HG02973 (cell line): ENCODE data around the gene DBNL.

Experiments
- ATAC-seq: cut with Tn5 transposase; IDR thresholded peaks from one replicate; pipeline ENCODE4 v1.9.1; 2021; ENCODE audit warnings: moderate library complexity; ENCODE audit not compliant: unreplicated experiment

The DBNL gene

GRCh38 chr7:44042221-44042620 is 2.3 kb upstream of the DBNL start:
- ATAC-seq = no peak

DNA sequence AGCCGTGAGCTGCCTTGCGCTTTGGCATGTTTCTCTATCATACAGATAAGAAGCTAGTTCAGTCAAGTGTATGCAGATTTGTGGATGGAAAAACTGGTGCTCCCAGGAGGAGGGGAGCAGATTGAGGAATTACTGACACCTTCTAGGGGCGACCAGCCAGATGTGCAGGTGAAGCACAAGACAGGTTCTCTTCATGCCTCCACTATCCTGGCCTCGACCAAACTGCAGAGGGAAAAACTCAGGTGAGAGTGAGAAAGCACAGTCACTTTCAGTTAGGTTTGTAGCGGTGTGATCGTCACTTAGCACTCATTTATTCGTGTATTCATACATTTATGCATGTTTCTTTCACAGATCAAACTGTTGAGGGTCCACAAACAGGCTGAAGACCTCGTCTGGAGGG is 600 bp upstream of the DBNL start:
- no peak for ATAC-seq

- ATAC-seq = no peak
Observed at GRCh38 chr7:44045226-44046014, 918 bp downstream of the DBNL start.

GRCh38 chr7:44046321-44047061 is 2.0 kb downstream of the DBNL start:
- ATAC-seq = peak; percentile 47

DNA sequence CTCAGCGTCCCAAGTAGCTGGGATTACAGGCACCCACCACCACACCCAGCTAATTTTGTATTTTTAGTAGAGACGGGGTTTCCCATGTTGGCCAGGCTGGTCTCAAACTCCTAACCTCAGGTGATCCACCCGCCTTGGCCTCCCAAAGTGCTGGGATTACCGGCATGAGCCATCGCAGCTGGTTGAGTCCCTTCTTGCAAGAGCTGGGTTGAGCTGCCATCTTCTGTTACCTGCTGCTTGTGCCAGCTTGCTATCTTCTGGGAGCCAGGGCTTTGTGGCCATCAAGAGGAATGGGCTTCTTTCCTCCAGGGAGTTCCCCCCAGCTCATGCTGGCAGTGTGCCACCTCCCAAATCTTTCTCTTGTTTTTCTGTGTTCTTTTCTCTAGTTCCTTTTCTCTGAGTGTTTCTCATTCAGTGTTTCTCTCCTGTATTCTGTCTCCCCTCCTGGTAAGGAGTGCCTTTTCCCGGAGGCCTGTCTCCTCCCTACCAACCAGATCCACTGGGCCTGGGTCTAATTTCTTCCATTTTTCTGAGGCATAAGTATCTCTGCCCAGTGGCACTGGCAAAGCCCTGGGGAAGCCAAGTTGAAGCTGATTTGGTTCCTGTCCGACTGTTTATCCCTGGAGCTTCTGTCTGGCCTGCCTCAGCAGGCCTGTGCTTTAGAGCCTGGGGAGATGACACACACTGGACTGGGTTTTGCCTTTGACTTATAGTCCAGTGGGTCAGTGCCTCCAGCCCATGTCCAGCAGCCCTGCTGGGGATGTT is 3.7 kb downstream of the DBNL start:
- no peak for ATAC-seq

GRCh38 chr7:44050121-44050914 is 5.8 kb downstream of the DBNL start:
- no peak for ATAC-seq

DNA sequence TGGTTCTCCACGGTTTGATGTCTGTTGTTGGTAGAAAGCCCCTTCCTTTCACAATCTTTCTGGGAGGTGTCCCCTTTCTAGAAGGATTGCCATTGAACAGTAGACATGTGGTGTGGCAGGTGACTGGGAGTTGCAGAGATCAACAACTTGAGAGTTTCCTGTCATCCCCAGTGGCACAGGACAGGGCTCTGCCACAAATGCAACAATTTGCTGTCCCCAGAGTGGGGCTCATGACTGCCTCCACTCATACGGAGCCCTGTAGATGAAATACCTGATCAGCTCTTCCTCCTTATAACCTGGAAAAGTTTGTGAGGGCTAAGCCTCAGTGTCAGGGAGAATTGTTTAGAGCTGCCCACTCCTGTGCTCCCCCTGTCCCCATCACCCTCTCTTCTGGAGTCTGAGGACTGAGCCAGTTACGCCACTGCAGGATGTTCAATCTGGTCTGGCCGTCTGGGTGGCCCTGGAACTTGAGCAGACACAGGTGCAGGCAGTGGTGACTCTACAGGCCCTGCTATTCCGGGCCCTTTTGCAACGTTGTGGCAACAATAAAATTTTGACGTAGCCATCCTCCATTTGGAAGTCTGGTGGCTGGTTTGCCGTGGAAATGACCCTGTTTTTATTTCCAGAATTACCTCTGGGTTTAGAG is 6.5 kb downstream of the DBNL start:
- ATAC-seq = no peak

GRCh38 chr7:44051611-44052220 is 7.2 kb downstream of the DBNL start:
- no peak for ATAC-seq

DNA sequence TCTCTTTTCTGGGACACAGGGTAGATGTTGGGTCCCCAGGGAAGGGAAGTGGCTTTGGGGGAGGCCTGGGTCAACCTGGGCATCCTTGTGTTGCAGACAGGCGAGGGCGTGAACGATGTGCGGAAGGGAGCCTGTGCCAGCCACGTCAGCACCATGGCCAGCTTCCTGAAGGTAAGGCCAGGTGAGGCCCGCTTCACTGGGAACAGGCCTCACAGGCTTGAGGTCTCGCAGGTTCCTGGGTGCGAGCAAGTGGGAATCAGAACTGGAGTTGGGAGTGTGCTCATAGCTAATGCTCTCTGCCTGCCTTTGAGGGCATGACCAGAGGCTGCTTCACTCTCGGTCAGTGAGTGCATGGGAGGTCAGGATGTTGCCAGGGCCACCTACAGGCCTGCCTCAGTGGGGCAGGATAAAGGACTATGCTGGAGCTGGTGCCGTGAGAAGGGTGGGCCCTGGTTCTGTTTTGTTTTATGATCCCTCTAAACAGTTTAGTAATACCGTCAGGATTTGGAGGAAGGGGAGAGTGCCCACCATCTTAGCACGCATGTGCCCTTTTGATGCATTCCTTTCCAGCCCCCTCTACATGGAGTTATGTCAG is 8.4 kb downstream of the DBNL start:
- no peak for ATAC-seq

DNA sequence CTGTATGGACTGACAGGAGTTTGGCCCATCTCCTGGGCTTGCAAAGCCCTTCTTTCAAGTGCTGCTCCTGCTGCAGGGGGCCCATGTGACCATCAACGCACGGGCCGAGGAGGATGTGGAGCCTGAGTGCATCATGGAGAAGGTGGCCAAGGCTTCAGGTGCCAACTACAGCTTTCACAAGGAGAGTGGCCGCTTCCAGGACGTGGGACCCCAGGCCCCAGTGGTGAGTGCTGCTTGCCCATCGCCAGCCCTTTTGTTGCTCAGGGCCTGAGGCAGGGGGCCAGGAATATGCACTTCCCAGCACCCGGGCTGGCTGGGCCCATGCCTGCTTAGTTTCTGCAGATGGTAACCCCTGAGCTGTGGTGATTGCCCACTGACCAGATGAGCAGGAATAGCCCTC is 12.2 kb downstream of the DBNL start:
- ATAC-seq = no peak

- no peak for ATAC-seq
Observed at GRCh38 chr7:44057181-44057848, 12.8 kb downstream of the DBNL start.

DNA sequence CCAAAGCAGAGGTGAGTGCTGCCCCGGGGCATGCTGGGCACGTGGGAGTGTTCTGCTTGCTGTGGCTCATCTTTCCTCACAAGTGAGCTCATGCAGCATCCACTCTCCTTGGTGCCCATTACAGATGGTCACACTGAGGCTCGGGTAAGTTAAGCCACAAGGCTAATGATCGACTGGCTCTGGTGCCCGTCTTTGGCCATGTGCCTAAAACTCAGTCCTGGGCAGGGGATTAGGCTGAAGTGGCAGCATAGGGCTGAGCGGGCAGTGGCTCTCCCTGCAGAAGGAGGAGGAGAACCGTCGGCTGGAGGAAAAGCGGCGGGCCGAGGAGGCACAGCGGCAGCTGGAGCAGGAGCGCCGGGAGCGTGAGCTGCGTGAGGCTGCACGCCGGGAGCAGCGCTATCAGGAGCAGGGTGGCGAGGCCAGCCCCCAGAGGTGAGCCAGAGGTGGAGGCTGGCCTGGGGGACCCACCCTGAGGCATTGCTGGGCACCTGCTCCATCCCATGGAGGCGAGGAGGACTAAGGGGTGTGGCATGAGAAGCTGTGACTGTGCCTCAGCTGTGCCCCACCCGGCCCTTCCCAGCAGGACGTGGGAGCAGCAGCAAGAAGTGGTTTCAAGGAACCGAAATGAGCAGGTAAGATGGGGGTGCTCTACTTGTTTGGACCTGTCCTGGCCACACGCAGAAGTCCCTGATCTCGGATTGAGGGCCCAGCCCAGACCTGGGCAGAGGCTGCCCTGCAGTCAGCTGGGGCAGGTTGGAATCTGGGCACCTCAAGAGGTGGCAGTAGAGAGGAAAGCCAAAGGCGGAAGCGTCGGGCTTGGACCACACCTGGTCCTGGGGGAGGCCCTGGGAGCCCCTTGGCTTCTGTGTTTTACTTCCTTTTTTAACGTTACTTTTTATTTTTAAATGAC is 13.6 kb downstream of the DBNL start:
- no peak for ATAC-seq

GRCh38 chr7:44058759-44059218 is 14.3 kb downstream of the DBNL start:
- no peak for ATAC-seq

DNA sequence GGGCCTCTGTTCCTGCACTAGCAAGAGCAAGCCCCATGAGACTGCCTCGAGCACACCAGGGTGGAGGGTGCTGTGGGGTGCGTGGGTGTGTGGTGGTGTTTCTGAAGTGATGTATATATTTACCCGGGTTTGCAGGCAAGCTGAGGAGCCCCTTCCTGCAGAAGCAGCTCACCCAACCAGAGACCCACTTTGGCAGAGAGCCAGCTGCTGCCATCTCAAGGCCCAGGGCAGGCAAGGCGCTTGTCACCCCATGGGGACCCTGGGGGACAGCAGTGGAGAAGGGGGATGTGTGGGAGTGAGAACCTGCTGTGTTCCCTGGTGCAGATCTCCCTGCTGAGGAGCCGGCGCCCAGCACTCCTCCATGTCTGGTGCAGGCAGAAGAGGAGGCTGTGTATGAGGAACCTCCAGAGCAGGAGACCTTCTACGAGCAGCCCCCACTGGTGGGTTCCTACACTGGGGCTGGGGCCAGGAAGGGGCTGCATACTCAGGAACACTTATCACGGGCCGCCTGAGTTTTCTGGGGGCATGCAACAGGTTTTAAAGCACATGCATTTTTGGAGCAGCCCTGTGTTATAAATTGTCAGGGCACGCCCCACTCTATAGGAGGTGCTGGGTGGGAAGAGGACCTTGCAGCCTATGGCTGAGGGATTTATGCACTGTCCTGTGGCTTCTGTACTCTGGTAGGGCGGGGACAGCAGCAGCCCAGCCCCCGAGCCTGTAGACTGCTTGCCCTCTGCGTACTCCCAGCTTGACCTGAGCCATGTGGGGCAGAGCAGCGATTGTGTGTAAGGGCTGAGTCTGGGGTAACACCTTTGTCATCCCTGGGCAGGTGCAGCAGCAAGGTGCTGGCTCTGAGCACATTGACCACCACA is 15.0 kb downstream of the DBNL start:
- ATAC-seq = no peak

DNA sequence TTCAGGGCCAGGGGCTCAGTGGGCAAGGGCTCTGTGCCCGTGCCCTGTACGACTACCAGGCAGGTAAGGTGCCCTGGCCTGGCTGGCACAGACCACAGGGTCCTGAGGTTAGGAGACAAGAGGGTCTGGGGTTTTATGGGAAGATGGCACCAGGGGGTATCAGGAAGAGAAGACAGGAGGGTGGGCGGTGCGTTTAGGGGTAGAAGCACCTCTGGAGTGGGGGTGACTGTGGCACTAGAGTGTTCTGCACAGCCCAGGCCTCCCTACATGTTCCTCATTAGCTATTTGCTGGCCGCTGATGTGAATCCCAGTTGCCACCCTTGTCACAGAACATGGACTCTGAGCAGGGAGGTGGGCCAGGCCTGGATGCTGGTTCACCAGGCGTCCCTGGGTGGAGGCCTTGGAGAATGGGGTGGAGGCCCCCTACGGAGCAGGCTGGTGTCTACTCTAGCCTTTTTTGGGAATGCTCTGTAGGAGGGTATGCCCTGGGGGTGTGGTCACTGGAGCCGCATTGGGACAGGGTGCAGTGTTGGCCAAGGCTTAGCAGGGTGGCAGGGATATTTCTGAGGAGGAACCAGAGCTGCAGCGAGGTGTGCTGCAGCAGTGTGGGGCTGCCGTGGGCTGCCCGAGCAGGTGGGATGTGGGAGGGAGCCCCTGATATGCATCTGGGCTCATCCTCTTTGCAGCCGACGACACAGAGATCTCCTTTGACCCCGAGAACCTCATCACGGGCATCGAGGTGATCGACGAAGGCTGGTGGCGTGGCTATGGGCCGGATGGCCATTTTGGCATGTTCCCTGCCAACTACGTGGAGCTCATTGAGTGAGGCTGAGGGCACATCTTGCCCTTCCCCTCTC is 15.8 kb downstream of the DBNL start:
- no peak for ATAC-seq
